Ishikawa (cell line): ENCODE measurements around the gene ADAMTS16.

Source experiments
- CEBPB ChIP-seq: IDR thresholded peaks from 2 replicates; pipeline ENCODE4 v1.6.1; 2012
- CREB1 ChIP-seq: IDR thresholded peaks from 2 replicates; pipeline ENCODE4 v1.6.1; 2012; ENCODE audit warnings: low read depth
- EGR1 ChIP-seq: IDR thresholded peaks from 2 replicates; pipeline ENCODE4 v1.6.1; 2012
- EP300 ChIP-seq: IDR thresholded peaks from 2 replicates; pipeline ENCODE4 v1.6.1; 2012; ENCODE audit warnings: borderline replicate concordance
- FOXM1 ChIP-seq: IDR thresholded peaks from 2 replicates; pipeline ENCODE4 v1.6.1; 2012; ENCODE audit warnings: low read depth, borderline replicate concordance
- NFIC ChIP-seq: IDR thresholded peaks from 2 replicates; pipeline ENCODE4 v1.6.1; 2012
- RAD21 ChIP-seq: IDR thresholded peaks from 2 replicates; pipeline ENCODE4 v1.6.1; 2012; ENCODE audit warnings: low read depth
- REST ChIP-seq: IDR thresholded peaks from 2 replicates; pipeline ENCODE4 v1.6.1; 2012; ENCODE audit warnings: low read depth, mild to moderate bottlenecking
- TAF1 ChIP-seq: IDR thresholded peaks from 2 replicates; pipeline ENCODE4 v1.6.1; 2012; ENCODE audit warnings: low read depth, mild to moderate bottlenecking
- TCF12 ChIP-seq: IDR thresholded peaks from 2 replicates; pipeline ENCODE4 v1.6.1; 2012; ENCODE audit warnings: low read depth
- TEAD4 ChIP-seq: IDR thresholded peaks from 2 replicates; pipeline ENCODE4 v1.6.1; 2012
- USF1 ChIP-seq: IDR thresholded peaks from 2 replicates; pipeline ENCODE4 v1.6.1; 2012
- YY1 ChIP-seq: IDR thresholded peaks from 2 replicates; pipeline ENCODE4 v1.6.1; 2012; ENCODE audit warnings: low read depth
- ZBTB7A ChIP-seq: IDR thresholded peaks from 2 replicates; pipeline ENCODE4 v1.6.1; 2012; ENCODE audit warnings: low read depth
- TF ChIP-seq, protein P1 (sequence below): IDR thresholded peaks from 2 replicates; pipeline ENCODE4 v1.6.1; 2012

The ADAMTS16 gene

GRCh38 chr5:5217371-5217770, 77.2 kb downstream of the ADAMTS16 start:
- TF ChIP-seq ZBTB7A (no peak), YY1 (no peak), TCF12 (no peak), USF1 (no peak), TAF1 (no peak)
- TF ChIP-seq, protein P1, sequence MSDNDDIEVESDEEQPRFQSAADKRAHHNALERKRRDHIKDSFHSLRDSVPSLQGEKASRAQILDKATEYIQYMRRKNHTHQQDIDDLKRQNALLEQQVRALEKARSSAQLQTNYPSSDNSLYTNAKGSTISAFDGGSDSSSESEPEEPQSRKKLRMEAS: no peak

- TF ChIP-seq, protein P1: no peak
- no peak for TF ChIP-seq REST
- TF ChIP-seq CEBPB: no peak
- TF ChIP-seq FOXM1: no peak
- TF ChIP-seq TAF1: no peak
- no peak for TF ChIP-seq ZBTB7A
- TF ChIP-seq RAD21: no peak
- no peak for TF ChIP-seq TCF12
- TF ChIP-seq CREB1: no peak
- TF ChIP-seq USF1: no peak
- TF ChIP-seq TEAD4: no peak
- no peak for TF ChIP-seq YY1
These were observed 78.3 kb downstream of the ADAMTS16 start for GRCh38 chr5:5218396-5218795.

DNA sequence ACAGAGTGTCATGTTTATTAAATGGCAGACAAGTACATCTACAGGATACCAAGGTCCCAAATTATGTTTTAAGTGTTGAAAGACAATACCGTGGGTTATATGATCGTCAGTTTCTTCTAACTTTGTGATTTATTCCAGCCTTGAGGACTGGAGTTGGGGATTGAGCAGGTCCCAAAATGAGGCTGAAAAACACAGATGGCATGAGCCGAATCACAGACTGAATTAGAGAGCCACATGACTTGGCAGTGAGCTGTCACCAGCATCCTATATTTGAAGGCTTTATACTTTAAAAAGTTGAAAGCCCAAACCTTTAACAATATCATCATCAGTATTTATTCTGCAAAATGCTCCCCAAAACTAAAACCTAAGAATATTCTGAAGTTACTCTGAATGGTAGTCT, 79.4 kb downstream of the ADAMTS16 start:
- TF ChIP-seq EP300: no peak
- TF ChIP-seq FOXM1: no peak
- no peak for TF ChIP-seq TCF12
- no peak for TF ChIP-seq YY1
- TF ChIP-seq NFIC: no peak
- no peak for TF ChIP-seq ZBTB7A

- TF ChIP-seq ZBTB7A: no peak
These were observed 80.9 kb downstream of the ADAMTS16 start for GRCh38 chr5:5220901-5221631.

GRCh38 chr5:5221724-5222123, 81.6 kb downstream of the ADAMTS16 start:
- TF ChIP-seq REST (no peak), TAF1 (no peak)

DNA sequence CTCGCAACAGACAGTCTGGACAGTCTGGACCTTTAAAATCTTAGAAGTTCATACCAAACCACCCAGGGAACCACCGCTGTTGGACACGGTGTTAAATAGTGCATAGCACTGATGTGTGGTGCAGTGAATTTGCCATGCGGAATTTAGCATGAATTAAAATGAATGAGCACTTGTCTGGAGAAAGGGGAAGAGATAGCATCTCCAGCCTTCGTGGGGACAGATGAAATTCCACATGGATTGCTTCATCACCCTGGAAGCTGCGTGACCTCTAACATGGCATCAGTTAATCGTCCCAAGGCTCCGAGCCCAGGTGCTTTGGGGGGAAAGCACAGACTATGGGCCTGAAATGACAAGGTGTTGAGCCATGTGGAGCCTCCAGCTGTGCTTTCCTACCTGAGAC, 91.4 kb downstream of the ADAMTS16 start:
- TF ChIP-seq USF1 (no peak), TAF1 (no peak), TCF12 (no peak), TEAD4 (no peak), FOXM1 (no peak), EGR1 (no peak), CREB1 (no peak), ZBTB7A (no peak), RAD21 (no peak), REST (no peak), YY1 (no peak), CEBPB (no peak), NFIC (no peak), EP300 (no peak)
- TF ChIP-seq, protein P1: no peak
